OCI-LY3 (cell line): ENCODE data around the gene EVX1.

ENCODE experiments used
- EZH2phosphoT487 ChIP-seq: fragments of 200-600 bp; shearing (Covaris generic); IDR thresholded peaks from 2 replicates; pipeline ENCODE4 v1.6.1; 2018; ENCODE audit warnings: antibody characterized with exemption, mixed run types, low read depth
- TF ChIP-seq, protein P1 (sequence below): fragments of 200-600, 300-600 bp; sonication (generic); IDR thresholded peaks from 2 replicates; pipeline ENCODE4 v1.5.1; 2014; ENCODE audit warnings: antibody characterized with exemption, low read length, low read depth

DNA sequence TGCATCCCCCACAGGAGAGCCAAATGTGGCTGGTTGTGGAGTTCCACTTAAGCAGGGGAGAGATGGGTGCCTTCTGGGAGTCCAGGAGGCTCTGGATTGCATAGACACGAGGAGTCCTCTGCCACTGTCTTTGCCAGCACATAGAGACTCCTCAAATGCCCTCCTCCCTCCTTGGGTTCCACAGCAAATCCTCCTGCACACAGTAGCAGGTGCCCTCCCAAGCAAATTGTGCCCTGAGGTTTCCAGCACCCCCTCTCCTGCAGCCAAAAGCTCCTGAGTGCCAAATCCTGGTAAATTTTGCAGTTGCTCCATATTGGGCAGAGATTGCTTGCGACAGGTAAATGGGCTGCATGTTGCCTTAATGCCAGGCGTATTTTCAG, 5.8 kb downstream of the EVX1 start:
- TF ChIP-seq, protein P1, sequence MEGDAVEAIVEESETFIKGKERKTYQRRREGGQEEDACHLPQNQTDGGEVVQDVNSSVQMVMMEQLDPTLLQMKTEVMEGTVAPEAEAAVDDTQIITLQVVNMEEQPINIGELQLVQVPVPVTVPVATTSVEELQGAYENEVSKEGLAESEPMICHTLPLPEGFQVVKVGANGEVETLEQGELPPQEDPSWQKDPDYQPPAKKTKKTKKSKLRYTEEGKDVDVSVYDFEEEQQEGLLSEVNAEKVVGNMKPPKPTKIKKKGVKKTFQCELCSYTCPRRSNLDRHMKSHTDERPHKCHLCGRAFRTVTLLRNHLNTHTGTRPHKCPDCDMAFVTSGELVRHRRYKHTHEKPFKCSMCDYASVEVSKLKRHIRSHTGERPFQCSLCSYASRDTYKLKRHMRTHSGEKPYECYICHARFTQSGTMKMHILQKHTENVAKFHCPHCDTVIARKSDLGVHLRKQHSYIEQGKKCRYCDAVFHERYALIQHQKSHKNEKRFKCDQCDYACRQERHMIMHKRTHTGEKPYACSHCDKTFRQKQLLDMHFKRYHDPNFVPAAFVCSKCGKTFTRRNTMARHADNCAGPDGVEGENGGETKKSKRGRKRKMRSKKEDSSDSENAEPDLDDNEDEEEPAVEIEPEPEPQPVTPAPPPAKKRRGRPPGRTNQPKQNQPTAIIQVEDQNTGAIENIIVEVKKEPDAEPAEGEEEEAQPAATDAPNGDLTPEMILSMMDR: no peak
- TF ChIP-seq EZH2phosphoT487: no peak
